Choroid plexus epithelial cell (primary cell): Measurements from ENCODE around the gene SLC44A1.

Experiments
- DNase-seq: peaks from one replicate; pipeline ENCODE4 v3.0.0-alpha.2; 2010; ENCODE audit warnings: low read depth
- H3K4me3 ChIP-seq: 2 replicates; pipeline ENCODE4 v1.5.1; 2011; ENCODE audit warnings: low read depth, mild to moderate bottlenecking, control low read depth, low read length, moderate library complexity
- TF ChIP-seq, protein P1 (sequence below): conservative IDR thresholded peaks from 2 replicates; pipeline ENCODE4 v1.5.1; 2011; ENCODE audit warnings: low read depth, mild to moderate bottlenecking, control low read depth, inconsistent platforms, low read length, moderate library complexity

SLC44A1 gene

DNA sequence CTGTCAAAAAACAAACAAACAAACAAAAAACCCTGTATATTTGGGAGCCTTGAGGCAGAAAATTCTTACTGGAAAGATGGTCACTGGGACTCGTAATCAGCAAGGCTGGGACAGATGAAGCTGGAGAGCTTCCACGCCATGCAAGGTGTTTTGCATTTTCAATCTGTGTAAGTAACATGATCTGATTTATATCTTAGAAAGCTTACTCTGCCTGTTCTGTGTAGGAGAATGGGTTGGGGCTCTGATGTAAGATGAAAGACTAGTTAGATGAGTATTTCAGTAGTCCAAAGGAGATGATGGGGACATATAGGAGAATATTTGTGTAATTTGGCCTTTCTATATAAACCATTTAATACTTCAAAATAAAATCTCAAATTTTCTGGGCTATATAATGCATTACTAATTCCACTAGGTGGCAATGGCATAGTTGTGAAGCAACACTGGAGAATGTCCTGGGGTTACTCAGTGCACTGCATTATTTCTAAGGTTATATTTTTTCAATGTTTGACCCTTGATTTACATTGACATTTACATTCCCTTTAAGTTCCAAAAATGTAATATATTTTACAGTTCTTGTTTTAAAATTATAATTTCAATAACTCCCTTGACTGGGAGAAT, 181.5 kb downstream of the SLC44A1 start:
- peak; percentile 64 for DNase-seq
- TF ChIP-seq, protein P1, sequence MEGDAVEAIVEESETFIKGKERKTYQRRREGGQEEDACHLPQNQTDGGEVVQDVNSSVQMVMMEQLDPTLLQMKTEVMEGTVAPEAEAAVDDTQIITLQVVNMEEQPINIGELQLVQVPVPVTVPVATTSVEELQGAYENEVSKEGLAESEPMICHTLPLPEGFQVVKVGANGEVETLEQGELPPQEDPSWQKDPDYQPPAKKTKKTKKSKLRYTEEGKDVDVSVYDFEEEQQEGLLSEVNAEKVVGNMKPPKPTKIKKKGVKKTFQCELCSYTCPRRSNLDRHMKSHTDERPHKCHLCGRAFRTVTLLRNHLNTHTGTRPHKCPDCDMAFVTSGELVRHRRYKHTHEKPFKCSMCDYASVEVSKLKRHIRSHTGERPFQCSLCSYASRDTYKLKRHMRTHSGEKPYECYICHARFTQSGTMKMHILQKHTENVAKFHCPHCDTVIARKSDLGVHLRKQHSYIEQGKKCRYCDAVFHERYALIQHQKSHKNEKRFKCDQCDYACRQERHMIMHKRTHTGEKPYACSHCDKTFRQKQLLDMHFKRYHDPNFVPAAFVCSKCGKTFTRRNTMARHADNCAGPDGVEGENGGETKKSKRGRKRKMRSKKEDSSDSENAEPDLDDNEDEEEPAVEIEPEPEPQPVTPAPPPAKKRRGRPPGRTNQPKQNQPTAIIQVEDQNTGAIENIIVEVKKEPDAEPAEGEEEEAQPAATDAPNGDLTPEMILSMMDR, result peak; percentile 67
- no peak overlapping the region for H3K4me3 ChIP-seq

DNA sequence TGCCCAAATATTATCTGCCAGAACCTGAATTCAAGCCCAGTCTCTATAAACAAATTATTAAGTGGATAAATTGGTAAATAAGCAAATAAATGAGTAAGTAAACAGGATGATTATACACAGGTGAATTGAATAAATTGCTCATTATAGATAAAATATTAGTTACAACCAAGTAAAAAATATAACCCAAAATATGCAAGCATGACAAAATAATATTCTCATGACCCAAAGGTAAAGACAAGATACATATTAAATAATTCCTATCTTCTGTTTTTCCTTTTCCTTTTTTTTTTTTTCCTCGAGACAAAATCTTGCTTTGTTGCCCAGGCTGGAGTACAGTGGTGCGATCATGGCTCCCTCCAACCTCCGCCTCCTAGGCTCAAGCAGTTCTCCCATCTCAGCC, 182.2 kb downstream of the SLC44A1 start:
- no peak for DNase-seq
- TF ChIP-seq, protein P1, result no peak
- H3K4me3 ChIP-seq, result no peak overlapping the region

GRCh38 chr9:105431424-105432246, 187.2 kb downstream of the SLC44A1 start:
- no peak for DNase-seq
- H3K4me3 ChIP-seq, result no peak overlapping the region
- TF ChIP-seq, protein P1, result no peak

- no peak overlapping the region for H3K4me3 ChIP-seq
- TF ChIP-seq, protein P1, result no peak
- no peak for DNase-seq
Observed at GRCh38 chr9:105432247-105432842, 187.9 kb downstream of the SLC44A1 start.

- no peak for DNase-seq
- H3K4me3 ChIP-seq, result no peak overlapping the region
- TF ChIP-seq, protein P1, result no peak
Observed at GRCh38 chr9:105435453-105435852, 191.0 kb downstream of the SLC44A1 start.

DNA sequence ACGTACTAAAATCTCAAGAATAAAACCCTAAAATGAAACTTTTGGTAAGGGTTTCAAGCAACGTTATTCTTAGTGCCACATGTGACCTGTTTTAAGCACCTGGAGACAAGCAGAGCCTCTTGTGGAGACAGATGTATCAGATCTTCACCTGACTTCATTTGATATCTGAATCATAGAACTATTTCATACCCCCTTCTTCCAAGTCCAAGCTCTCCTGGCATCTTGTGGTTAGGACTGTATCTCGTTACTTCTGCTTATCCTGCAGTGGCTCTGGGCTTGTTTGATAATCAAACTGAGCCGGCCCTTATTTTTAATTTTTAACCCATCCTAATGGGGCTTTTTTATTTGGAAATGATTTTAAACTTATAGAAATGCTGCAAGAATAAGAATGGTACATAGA, 192.3 kb downstream of the SLC44A1 start:
- TF ChIP-seq, protein P1, result no peak
- H3K4me3 ChIP-seq, result no peak overlapping the region
- DNase-seq, result no peak
